HG02759 (cell line): ENCODE data around the gene BNIPL.
A peak's percentile ranks its signal among the peaks of the same experiment; 100 is the strongest.

Experiments used
- ATAC-seq: cut with Tn5 transposase; IDR thresholded peaks from one replicate; pipeline ENCODE4 v1.9.1; 2021; ENCODE audit warnings: mild to moderate bottlenecking, moderate library complexity; ENCODE audit not compliant: unreplicated experiment

BNIPL gene

DNA sequence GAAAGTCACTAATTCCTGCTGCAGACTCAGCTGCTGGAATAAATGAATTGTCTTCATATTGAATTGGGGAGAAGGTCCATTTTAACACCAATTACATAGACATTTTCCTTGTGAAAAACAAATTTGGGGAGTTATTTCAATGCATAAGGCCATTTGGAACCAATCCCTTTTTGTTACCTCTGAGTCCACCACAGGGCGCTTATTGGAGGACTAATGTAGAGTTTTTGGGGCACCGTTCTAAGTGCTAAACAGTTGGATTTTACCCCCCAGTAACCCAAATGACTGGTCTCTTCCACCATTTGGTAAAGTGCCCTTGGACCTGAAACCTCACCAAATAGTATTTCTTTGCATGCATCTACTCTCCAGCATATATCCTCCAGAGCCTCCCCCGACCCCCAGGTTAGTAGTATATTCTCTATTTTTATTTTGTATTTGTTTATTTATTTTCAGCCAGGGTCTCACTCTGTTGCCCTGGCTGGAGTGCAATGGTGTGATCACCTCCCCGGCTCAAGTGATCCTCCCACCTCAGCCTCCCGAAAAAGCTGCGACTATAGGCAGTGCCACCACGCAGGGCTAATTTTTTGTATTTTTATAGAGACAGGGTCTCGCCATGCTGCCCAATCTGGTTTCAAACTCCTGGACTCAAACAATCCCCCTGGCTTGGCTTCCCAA is 26.6 kb upstream of the BNIPL start:
- no peak for ATAC-seq

GRCh38 chr1:151010346-151010726 is 26.1 kb upstream of the BNIPL start:
- ATAC-seq, result no peak

- no peak for ATAC-seq
Observed at GRCh38 chr1:151011154-151011850, 25.1 kb upstream of the BNIPL start.

- no peak for ATAC-seq
Observed at GRCh38 chr1:151012684-151013471, 23.5 kb upstream of the BNIPL start.

DNA sequence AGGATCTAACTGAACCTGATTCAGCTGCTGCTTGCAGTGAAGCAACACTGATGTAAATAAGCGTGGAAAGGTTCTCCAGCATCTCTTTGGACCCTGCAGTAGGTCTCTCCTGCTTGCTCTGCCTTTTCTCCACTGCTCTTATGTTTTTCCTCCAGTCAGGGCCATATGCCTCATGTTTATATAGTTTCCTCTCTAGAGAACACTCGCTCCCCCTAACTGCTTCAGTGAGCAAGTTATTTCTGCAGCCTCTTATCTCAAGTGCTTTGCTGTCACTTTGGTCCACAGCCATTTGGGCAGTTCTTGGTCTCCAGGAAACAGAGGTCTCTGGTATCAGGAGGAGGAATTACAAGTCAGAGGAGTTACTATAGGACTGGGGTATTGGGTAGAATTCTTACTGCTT is 22.9 kb upstream of the BNIPL start:
- no peak for ATAC-seq

GRCh38 chr1:151024540-151025146 is 11.7 kb upstream of the BNIPL start:
- no peak for ATAC-seq

GRCh38 chr1:151026460-151026859 is 9.9 kb upstream of the BNIPL start:
- ATAC-seq, result no peak

DNA sequence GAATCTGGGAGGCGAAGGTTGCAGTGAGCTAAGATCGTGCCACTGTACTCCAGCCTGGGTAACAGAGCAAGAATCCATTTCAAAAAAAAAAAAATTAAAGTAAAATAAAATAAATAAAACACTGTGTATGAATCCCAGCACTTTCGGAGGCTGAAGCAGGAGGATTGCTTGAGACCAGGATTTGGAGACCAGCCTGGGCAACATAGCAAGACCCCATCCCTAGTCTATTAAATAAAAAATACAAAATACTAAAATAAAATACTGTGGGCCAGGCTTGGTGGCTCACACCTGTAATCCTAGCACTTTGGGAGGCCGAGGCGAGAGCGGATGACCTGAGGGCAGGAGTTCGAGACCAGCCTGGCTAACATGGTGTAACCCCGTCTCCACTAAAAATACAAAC is 4.2 kb upstream of the BNIPL start:
- ATAC-seq, result no peak

DNA sequence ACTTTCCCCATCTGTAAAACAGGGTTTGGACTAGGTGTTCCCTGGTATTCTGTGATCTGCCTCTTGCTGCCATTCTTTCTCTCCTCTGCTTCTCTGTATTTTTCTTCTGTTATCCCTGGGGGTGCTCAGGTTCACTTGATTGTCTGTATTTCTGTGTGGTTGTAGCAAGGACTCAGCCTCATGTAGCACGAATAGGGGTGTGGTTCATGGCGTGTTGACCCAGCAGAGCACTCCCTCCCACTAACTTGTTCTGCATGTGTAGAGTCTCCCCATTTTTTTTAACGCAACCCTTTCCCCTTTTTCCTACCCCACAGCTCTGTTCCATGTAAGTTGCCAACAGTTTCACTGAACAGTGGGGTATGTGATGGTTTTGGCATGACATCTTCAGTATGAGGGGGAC is 1.2 kb upstream of the BNIPL start:
- ATAC-seq, result no peak

- ATAC-seq, result no peak
Observed at GRCh38 chr1:151037032-151037431, 646 bp downstream of the BNIPL start.

- no peak for ATAC-seq
Observed at GRCh38 chr1:151039521-151039920, 3.1 kb downstream of the BNIPL start.

DNA sequence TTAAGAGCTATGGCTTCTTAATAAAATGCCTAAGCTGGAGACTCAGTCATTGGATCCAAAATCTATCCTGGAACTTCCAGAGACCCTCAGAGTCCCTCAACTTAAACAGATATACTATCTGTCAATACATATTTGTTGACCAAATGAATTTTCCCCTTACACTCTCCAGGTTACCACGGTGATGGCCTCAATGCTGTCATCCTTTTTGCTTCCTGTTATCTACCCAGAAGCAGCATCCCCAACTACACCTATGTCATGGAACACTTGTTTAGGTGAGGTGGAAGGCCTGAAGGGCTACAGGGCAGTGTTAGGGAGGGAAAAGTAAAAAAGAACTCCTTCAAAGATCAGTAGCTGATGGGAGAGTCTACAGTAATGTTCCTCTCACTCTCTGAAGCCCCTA is 6.8 kb downstream of the BNIPL start:
- ATAC-seq, result no peak

GRCh38 chr1:151047591-151047924 is 11.2 kb downstream of the BNIPL start, which contains the start of gene C1orf56:
Gene C1orf56, plus strand, starts transcription at chr1:151047751. Its CDS starts 97 bp downstream, at chr1:151047848.
- peak; percentile 57 for ATAC-seq

DNA sequence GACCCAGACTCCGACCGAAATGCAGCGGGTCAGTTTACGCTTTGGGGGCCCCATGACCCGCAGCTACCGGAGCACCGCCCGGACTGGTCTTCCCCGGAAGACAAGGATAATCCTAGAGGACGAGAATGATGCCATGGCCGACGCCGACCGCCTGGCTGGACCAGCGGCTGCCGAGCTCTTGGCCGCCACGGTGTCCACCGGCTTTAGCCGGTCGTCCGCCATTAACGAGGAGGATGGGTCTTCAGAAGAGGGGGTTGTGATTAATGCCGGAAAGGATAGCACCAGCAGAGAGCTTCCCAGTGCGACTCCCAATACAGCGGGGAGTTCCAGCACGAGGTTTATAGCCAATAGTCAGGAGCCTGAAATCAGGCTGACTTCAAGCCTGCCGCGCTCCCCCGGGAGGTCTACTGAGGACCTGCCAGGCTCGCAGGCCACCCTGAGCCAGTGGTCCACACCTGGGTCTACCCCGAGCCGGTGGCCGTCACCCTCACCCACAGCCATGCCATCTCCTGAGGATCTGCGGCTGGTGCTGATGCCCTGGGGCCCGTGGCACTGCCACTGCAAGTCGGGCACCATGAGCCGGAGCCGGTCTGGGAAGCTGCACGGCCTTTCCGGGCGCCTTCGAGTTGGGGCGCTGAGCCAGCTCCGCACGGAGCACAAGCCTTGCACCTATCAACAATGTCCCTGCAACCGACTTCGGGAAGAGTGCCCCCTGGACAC is 11.7 kb downstream of the BNIPL start:
- peak; percentile 70 for ATAC-seq

GRCh38 chr1:151048645-151049032 is 12.3 kb downstream of the BNIPL start:
- no peak for ATAC-seq

DNA sequence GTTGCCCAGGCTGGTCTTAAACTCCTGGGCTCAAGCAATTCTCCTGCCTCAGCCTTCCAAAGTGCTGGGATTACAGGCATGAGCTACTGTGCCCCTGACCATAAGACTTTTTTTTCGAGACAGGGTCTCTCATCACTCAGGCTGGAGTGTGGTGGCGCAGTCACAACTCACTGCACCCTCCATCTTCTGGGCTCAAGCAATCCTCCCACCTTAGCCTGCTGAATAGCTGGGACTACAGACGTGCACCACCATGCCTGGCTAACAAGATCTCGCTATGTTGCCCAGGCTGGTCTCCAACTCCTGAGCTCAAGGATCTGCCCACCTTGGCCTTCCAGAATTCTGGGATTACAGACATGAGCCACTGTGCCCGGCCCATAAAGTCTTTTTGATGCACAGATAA is 13.1 kb downstream of the BNIPL start:
- ATAC-seq, result no peak

- no peak for ATAC-seq
Observed at GRCh38 chr1:151050051-151050688, 13.8 kb downstream of the BNIPL start.

DNA sequence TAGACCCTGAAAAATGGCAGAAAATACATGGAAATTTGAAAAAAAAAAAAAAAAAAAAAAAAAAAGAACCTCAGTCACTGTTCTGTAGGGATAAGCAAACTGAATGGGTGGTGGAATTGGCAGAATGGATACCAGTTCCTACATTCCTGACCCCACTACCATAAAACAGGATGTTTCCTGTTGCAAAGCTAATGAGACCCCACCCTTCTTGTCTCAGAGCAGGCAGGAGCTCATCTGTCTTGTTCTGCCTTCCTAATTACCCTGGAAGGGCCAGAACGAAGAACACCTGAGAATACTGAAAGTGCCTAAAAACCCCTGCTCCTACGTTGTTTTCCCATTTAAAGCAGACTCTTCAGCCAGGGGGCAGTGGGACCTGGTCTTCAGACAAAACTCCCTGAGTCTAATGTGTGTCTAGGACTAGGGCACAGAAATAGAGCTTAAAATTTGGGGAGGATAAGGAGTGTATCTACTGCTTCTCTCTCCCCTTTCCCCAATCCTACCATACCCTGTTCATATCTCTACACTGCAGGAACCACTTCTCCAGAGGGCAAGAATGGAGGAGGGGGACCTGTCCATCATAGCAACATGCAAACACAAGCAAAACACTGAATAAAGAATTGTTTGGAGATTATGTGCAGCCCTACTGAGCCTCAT is 15.1 kb downstream of the BNIPL start:
- ATAC-seq, result no peak

DNA sequence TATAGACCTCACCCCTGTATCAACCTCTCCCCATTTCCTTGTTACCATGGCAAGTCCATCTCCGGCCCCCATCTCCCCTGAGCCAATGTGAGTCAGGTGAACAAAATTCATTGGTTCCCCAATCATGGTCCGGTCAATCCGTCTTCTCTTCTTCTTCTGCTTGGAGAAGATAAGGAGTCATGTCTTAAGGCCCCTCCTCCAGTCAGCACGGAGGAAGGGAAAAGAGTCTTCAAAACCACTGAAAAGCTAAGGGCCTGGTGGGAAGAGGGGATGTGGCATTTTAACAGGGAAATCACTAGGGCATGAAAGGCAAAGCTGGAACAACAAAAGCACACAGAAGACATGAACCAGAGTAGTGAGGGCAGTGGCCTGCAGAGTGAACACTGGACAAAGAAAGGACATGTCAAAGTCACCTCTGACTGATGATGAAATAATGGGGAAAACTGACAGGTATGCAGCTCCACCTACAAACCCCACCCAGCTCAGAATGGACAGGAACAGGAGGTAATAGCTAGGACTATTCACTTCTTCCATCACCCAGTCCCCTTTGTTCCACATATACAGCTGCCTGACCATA is 18.7 kb downstream of the BNIPL start:
- no peak for ATAC-seq

GRCh38 chr1:151055581-151055980 is 19.2 kb downstream of the BNIPL start:
- ATAC-seq, result no peak
